IPS DF 4.7 (cell line): ENCODE measurements around the gene MAP4K2.

Source experiments
- DNase-seq: peaks from one replicate; pipeline ENCODE4 v3.0.0-alpha.2; 2013; ENCODE audit warnings: low spot score; ENCODE audit errors: extremely low read depth

MAP4K2 gene

DNA sequence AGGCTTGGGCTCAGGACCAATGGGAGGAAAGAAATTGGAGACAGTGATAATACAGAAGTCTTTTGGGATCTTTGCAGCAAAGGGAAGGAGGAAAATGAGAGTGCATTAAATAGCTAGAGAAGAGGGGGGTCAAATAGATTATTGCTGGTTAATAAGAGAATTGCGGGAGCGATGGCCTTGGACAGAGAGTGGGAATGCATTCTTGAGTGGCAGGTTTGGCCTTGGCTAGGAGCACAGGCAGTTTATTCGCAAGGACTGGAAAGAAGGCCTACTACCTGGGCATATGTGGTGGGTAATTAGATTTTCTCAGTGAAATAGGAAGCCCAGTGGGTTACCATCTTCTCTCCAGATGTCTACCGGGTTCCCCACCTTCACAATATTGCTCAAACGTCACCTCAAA is 10.8 kb upstream of the MAP4K2 start:
- no peak for DNase-seq

DNA sequence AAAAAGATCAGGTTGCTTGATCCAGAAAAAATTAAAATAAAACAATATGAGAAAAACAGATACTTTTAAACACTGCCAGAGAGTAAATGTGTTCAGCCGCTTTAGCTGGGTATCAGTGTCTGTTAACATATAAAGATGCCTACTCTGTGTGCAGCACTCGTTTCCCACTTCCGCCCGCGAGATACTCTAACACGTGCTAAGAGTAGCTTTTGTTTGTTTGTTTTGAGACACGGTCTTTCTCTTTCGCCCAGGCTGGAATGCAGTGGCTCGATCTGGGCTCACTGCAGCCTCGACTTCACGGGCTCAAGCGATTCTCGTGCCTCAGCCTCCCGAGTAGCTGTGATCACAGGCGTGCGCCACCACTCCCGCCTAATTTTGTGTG is 7.9 kb upstream of the MAP4K2 start:
- no peak for DNase-seq

DNA sequence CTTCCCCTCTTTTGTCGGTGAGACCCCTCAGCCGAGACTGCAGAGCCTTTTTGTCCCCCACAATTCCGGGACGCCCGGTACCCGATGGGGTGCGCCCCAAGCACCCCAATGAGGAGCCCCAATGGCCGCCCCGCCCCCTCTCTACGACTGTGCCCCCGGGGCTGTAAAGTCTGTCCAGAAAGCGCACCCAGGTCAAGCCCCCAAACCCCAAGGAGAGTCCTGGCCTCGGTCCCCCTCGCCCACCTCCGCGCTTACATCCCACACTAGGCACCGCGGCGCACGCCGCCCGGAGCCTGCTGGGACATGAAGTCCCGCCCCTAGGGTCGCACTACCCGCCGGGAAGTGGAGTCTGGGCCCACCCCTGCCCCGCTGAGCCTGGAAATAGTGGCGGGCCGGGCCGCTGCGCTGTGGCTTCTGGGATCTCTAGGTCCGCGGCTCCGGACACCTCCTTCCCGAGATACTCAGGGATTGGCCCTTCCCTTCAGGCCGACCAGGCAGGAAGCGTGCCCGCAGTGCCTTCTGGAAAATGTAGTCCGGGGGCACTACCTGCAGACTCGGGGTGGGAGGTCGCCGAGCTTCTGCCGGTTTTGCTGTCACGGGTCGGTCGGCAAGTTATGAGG is 7.4 kb upstream of the MAP4K2 start, which contains the start of gene MEN1:
MEN1 (minus strand) TSS at position 281 of the 620 bp plus-strand sequence. CDS start 442 bp downstream, outside the sequence.
- peak; percentile 87 for DNase-seq

DNA sequence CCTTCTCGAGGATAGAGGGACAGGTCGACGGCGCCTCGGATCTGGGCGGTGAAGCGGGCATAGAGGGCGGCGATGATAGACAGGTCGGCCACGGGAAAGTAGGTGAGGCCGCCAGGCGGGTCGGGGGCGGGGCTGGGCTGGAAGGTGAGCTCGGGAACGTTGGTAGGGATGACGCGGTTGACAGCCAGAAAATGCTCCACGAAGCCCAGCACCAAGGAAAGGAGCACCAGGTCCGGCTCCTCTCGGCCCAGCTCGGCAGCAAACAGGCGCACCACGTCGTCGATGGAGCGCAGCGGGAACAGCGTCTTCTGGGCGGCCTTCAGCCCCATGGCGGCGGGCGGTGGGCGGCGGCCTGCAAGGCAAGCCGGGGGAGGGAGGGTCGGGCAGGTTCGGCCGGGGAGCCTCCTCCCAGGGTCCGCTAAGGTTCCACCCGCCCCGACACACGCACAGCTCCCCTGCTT is 6.8 kb upstream of the MAP4K2 start:
- no peak for DNase-seq

DNA sequence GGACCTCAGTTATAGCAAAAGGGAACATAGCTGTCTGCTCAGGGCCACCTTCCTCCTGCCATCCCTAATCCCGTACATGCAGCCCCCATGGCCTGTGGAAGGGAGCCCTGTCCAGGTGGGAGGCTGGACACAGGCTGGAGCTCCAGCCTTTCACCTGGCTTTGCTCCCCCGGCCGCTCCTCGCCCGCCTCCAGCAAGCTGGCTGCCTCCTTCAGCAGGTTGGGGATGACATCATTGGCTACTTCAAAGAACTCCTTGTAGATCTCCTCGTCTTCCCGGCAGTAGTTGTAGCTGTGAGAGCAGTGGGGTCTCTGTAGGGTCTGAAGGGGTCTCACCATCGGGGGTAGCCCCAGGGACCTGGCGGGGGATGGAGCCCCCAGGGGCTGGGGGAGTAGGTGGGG is 2.5 kb upstream of the MAP4K2 start:
- no peak for DNase-seq

DNA sequence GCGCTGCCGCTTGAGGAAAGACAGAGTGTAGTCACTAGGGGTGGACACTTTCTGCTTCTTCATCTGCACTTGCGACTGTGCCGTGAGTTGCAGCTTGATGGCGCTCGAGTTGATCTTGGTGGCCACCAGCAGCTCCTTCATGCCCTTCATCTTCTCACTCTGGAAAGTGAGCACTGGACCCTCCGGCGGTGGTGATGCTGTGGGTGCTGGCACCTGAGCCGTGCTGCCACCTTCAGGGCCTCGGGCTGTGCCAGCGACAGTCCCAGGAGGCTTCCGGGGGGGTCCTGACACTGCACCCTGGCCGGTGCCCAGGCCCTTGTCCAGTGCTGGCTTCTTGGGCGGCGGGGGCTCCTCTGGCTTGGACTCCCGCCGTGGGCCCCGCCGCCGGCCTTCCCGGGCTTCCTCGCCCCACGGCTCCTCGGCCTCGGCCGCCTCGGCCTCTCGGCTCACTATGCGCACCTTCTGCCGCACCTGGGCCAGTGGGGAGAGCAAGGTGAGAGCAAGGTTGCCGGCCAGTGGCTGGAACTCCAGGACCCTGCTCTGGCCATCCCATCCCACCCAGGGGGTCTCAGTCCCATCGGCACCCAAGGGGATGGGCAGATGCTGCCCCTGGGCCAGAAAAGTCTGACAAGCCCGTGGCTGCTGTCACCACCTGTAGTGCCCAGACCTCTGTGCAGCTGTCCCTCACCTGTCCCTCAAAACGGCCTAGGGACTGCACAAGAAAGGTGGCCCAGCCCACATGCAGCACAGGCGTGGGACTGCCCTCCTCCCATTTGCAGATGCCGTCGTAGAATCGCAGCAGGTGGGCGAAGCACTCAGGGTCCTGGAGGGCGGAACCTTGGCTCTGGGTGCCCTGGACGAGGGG is 1.6 kb upstream of the MAP4K2 start:
- DNase-seq, result no peak

DNA sequence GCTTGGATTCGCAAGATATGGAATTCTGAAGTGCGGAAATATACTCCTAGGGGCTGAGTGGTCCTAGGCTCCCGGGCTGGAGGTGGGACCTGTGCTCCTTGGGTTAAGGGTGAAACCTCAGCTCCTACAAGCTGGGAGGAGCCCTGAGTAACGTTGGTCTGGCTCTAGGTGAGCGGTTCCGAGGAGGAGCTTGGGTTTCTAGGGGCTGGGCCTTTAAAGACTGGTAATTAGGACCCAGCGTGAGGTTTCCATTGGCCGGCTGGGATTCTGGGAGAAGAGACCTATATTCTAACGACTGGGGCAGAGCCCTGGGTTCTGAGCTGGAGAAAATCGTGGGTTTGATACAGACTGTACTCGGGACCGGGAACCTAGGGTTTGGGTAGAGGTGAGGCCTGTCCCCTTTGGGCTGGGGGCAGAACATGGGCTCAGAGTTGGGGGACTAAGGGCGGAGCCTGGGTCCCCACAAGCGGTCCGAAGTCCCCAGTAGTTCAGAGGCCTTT is 882 bp upstream of the MAP4K2 start:
- DNase-seq, result no peak

DNA sequence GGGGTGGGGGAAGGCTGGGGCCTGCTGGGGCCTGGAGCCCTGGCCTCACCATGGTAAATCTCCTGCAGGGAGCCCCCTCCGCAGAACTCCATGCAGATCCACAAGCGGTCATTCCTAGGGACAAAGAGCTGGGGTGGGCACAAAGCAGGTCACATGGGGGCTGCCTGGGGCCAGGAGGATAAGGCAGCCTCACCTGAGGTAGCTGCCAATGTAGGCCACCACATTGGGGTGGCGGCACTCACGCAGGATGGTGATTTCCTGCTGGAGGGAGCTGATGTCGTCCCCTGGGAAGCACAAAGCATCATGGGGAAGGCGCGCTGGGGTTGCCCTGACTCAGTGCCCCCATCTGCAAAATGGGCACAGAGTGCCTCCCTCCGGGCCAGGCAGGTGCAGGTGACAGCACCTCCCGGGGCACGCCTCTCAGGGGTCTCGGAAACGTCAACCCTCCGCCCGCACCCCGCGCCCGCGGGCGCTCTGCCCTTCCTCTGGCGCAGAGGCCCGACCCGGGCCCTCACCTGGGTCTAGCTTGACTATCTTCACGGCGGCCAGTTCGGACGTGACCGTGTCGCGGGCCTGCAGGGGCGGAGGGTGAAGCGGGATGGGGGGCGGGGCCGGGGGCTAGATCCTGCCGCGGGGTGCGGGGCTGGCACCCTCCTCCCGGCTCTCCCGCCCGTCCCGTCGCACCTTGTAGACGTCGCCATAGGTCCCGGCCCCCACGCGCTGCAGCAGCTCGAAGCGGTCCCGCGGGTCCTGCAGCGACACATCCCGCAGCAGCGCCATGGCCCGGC is 450 bp downstream of the MAP4K2 start:
- no peak for DNase-seq

DNA sequence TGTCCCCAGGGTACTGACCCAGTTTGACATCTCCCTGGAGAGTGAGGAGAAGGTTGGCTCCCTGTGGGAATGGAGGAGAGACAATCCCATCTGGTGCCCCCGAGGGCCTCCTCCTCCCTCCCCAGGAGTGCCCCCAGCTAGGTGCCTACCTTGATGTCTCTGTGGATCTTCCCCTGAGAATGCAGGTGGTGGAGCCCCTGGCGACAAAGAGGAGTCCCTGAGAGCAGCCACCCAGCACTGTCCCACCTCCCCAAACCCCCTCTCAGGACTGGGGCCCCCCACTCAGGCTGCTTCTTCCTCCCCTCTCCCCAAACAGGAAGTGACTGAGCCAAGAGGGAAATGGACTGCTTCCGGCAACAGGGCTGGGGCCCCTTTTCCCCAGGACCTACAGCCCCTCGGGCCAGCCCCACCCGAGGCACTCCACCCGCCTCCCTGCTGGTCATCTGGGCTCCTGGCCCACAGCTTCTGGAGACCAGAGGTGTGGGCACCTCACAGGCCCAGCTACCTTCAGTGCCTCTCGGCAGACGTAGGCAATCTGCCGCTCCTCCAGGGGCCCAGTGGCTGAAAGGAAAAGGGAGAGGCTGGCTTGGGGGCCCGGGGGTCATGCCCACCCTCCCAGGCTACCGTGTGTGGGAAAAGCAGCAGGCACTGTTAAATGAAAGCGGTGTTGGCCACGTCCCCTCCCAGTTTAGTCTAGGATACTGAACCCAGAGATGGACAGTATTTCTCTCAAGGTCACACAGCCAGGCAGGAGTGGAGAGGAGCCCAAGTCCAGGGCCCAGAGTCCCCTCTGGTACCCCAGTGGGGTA is 1.2 kb downstream of the MAP4K2 start:
- no peak for DNase-seq

DNA sequence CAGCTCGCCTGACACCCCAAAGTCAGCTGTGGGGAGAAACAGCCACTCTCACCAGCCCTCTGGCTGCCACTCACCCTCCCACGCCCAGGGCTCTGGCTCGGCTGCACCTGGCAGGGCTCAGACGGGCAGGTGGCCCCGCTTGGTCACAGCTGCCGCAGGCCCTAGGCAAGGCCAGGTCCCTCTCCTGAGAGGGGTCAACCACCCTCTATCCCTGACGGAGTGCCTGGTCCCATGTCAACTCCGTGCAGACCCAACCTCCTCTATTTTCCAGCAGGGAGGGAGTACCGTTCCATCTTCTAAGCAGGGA is 1.9 kb downstream of the MAP4K2 start:
- no peak for DNase-seq

DNA sequence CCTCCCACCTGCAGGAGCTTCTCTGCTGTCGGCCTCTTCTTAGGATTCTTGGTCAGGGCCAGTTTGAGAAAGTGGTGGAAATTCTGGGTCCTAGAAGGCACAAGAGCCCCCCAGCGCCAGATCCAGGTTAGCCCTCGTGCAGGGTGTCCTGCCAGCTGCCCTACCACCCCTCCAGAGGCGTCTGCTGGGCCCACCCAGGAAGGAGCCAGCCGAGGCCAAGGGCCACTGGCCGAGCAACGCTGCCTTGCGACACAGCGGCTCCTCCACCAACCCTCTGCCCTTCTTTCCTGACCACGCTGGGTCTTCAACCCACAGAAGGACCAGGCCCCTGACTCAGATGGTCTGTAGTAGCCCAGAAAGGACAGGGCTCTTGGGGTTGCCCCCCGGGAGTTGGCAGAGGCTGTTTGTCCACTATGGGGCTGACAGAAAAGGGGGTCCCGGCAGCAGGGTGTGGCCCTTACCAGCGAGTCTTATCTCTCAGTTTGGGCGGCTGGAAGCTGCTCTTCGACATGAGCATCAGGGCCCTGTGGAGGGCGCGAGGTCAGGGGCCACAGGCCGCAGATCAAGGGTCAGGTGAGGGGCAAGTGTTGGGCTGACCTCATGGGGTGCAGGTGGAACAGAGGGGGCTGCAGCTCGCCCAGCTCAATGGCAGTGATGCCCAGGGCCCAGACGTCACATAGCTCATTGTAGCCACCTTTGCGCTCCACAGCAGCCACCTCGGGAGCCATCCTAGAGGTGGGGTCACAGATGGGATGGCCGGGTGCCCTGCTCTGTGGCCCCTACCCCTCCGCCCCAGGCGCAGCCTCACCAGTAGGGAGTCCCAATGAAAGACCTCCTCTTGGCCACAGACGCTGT is 2.5 kb downstream of the MAP4K2 start:
- DNase-seq, result no peak

DNA sequence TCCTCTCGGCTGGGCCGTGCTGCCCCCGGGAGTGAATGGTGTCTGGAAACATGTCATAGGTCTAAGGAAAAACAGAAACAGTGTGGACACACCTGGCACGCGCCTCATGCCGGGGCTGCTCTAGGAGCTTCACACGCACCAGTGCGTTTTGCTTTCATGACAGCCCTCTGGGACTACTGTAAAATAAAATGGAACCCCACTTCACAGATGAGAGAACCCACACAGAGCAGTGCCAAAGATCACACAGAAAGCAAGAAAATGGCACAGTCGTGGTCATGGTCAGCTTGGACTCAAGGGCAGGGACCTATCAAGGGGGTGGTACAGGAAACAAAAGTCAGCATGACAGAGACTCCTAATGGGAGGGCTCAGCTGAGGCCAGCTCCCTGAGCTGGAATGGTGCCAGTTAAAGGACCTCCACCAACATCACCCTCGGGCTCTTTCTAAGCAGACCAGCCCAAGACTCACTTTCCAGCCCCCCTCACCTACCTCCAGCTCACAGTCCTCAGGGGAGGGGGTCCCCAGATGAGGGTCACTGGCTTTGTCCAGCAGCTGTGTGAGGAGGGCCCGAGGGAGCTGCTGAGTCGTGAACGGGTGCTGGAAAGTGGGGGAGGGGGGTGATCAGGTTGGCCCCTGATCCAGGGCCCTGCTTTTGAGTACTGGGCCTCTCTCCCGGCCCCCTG is 3.3 kb downstream of the MAP4K2 start:
- DNase-seq, result no peak

DNA sequence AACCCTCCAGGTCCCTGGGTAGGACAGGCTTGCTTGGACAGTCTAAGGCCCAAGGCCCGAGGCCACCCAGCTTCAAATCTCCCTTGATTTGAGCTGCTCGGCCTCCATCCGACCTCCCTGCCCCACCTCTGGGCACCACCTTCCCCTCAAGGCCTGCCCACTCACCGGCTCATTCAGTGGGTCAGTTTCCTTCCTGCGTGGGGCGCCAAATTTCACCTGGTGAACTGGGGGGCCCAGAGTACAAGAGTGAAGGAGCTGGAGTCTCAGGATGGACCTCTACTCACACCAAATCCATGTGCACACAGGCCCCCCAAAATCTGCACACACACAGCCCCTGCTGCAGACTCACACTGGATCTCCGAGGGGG is 3.8 kb downstream of the MAP4K2 start:
- no peak for DNase-seq

DNA sequence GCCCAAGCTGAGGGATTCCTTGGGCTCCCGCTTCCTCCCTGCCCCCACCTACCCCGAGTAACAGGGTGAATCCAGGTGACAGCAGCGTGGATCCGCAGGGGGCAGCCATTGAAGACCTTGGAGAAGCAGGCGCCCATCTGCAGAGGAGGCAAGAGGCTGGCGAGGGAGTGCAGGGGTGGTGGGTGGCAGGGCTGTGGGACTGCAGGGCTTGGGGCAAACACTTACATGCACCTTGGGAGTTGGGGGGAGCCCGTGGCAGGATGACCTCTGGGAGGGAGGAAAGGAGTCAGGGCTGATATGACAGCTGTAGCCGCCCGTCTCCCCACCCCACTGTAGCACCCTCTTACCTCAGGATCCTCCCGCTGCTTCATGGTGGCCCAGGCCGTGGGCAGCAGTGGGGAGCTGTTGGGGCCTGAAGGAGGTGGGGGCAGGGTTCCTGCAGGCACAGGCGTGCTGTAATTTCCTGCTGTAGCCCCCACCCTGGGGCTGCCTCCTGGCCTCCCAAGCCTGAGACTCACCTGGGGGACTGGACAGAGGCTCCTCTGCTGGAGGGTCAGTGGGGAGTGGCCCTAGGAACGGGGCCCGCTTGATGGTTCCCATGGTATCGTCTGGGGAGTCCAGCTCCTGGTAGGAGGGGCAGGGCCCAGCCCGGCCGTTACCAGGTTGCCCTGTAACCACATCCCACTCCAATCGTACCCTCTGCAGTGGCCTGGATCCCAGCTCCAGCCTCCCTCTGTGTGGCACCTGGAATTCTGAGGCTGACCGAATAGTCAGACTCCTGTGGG is 6.1 kb downstream of the MAP4K2 start:
- no peak for DNase-seq

DNA sequence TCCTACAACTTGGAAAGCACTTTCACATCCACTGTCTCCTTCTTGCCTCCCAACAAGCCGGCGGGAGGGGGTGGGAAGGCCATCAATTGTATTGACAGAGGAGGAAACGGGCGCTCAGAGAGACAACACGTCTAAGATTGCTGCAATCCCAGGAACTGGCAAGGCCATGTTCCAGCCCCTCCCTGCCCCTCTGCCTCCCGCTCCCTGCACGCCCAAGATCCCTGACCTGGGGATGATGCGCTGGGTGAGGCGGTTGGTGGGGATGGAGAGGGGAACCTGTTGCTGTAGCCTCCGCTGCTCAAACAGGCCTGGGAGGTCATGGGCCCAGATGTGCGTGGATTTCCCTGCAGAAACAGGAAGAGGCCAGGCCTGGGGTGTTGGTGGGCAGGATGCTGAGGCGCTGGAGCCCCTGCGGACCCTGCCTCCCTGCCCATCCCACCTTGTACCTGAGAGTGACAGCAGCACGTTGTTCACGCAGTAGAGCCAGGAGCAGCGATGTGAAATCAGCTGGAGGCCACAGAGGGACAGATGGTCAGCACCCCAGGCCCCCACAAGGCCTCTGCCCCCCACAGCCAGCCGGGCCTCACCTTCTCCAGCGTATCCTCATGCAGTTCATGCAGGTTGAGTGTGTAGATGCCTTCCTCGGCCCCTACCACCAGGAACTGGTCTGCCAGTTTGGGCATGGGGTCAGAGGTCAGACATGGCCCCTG is 6.8 kb downstream of the MAP4K2 start:
- DNase-seq, result no peak

DNA sequence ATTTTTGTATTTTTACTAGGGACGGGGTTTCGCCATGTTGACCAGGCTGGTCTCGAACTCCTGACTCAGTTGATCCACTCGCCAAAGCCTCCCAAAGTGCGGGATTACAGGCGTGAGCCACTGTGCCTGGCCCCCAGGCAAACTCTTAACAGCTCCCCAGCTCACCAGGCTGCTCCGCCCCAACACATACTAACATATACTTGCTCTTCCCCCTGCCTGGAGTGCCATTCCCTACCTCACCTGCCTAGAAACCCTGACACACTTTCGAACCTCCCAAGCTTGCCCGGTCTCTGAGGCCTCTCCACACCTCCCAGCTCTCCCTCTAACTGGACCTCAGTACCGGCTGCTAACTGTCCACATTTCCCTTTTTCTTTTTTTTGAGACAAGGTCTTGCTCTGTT is 8.5 kb downstream of the MAP4K2 start:
- no peak for DNase-seq

DNA sequence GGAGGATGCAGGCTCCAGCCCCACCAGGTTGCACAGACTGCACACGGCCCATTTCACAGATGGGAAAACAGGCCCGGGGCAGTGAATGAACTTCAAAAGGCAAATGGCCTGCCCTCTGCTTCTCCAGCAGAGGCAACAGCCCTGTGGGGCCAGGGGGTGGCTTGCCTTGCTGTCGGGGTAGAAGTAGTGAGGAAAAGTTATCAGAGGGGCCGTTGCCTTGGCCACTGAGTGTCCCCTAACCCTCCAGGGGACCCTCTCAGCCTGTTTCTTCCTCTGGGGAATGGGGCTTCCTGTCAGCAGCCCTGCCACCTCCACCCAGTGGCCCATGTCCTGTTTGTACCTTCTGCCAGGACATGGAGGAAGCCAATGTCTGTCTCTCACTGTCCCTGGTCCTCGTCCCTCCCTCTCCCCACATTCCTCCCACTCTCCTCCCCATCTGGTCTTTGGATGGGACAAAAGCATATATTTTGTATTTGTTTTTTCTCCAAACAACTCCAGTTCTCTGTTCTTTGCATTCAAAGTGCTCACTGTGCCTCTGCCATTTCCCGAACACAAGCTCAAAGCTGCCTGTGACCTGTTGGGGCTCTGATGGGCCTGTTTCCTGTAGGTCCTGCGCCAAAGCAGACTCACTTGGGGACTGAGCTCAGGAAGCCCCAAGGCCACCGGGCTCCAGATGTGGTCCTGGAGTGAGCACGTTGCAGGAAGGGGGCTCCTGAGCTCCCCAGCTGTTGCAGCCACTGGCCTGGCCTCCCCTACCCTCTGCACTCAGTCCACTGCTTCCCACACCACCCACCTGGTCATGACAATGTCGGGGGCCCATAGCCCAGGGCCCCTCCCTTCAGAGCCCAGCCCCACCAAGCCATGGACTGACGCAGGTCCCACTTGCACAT is 9.5 kb downstream of the MAP4K2 start:
- DNase-seq, result no peak
